GM12878 (cell line): ENCODE data around the gene IPP. TPM values are rescaled to one million over a fixed set of nuclear protein-coding genes. Genes with fewer than 3 reads are reported as not detected.

Experiments used
- ATAC-seq: fragments of 200-7000 bp; cut with Tn5 transposase; 3 replicates; pipeline ENCODE4 v1.9.1; 2020; ENCODE audit warnings: mild to moderate bottlenecking, moderate library complexity
- BruUV-seq: library from RNA; stranded (reverse); fragments of 400-500 nt; replicated peaks from 2 replicates; lab custom pipeline; 2021; lab: Mats Ljungman, UMichigan
- CTCF ChIA-PET: fragments of 300-600 bp; sonication (Branson Sonifier 250); formaldehyde crosslinking; extraction: SDS; loops from one replicate; lab custom pipeline; 2021; ENCODE audit warnings: inconsistent platforms; lab: Yijun Ruan, JAX
- POLR2A ChIA-PET: fragments of 350-600 bp; formaldehyde crosslinking; extraction: SDS; loops from one replicate; lab custom pipeline; 2021; ENCODE audit warnings: inconsistent platforms; lab: Charles Lee
- RAD21 ChIA-PET: fragments of 300-600 bp; sonication (Branson Sonifier 250); formaldehyde crosslinking; loops from one replicate; lab custom pipeline; 2023; ENCODE audit warnings: antibody characterized with exemption; ENCODE audit not compliant: unreplicated experiment; lab: Charles Lee
- SMC1A ChIA-PET: fragments of 300-600 bp; sonication (Branson Sonifier 250); formaldehyde crosslinking; loops from one replicate; lab custom pipeline; 2023; ENCODE audit not compliant: unreplicated experiment, uncharacterized antibody; lab: Charles Lee
- DNase-seq: peaks from one replicate; pipeline ENCODE4 v3.0.0-alpha.2; 2011; ENCODE audit warnings: low read depth, low spot score
- FAIRE-seq: peaks from 3 replicates; lab custom pipeline; 2011; peaks lifted over from hg19 to GRCh38; lab: Jason Lieb, UNC
- H2AFZ ChIP-seq: 2 replicates; pipeline ENCODE4 v1.6.0; 2011; ENCODE audit warnings: low read depth, low read length, control low read depth; ENCODE audit not compliant: control insufficient read depth
- H3K27ac ChIP-seq: 2 replicates; pipeline ENCODE4 v1.5.1; 2011; ENCODE audit warnings: control low read depth; ENCODE audit not compliant: control insufficient read depth, insufficient read depth
- H3K27me3 ChIP-seq, 2 experiments: replicated peaks in 1 of 2; 2 replicates each; pipeline versions ENCODE4 v1.6.0 to v1.6.1; 2011; ENCODE audit warnings: low read length in 1 of 2; ENCODE audit not compliant: control insufficient read depth in 2 of 2, insufficient read depth in 2 of 2
- H3K36me3 ChIP-seq, 2 experiments: 2 replicates each; pipeline ENCODE4 v1.5.1; 2011; ENCODE audit warnings: low read length in 1 of 2; ENCODE audit not compliant: control insufficient read depth in 2 of 2, insufficient read depth in 2 of 2
- H3K4me1 ChIP-seq: 2 replicates; pipeline ENCODE4 v1.6.1; 2011; ENCODE audit warnings: mild to moderate bottlenecking, low read length, moderate library complexity, mixed read lengths; ENCODE audit not compliant: control insufficient read depth, insufficient read depth
- H3K4me2 ChIP-seq: 2 replicates; pipeline ENCODE4 v1.6.0; 2011; ENCODE audit warnings: control low read depth; ENCODE audit not compliant: control insufficient read depth, insufficient read depth
- H3K4me3 ChIP-seq: fragments of 200-600 bp; sonication (generic); 2 replicates; pipeline ENCODE4 v1.5.1; 2016
- H3K79me2 ChIP-seq: 2 replicates; pipeline ENCODE4 v1.6.0; 2011; ENCODE audit warnings: low read length; ENCODE audit not compliant: control insufficient read depth, insufficient read depth
- H3K9ac ChIP-seq: 2 replicates; pipeline ENCODE4 v1.8.0; 2011; ENCODE audit warnings: low read length, control low read depth, mixed read lengths; ENCODE audit not compliant: control insufficient read depth, insufficient read depth
- H3K9me3 ChIP-seq: replicated peaks from 3 replicates; pipeline ENCODE4 v1.5.1; 2011; ENCODE audit warnings: mild to moderate bottlenecking, low read length; ENCODE audit not compliant: control insufficient read depth, insufficient read depth
- H4K20me1 ChIP-seq: 2 replicates; pipeline ENCODE4 v1.6.0; 2011; ENCODE audit not compliant: control insufficient read depth, insufficient read depth
- ATF7 ChIP-seq: fragments of 450-650 bp; IDR thresholded peaks from 2 replicates; pipeline ENCODE4 v1.6.1; 2016; ENCODE audit warnings: low read depth, mild to moderate bottlenecking
- EGR1 ChIP-seq, 2 experiments: IDR thresholded peaks; 1 replicate in 1 of 2; 2 replicates in 1 of 2; pipeline ENCODE4 v1.6.1; 2011 to 2012; ENCODE audit warnings: low read depth in 2 of 2, low read length in 2 of 2, borderline replicate concordance in 1 of 2, mild to moderate bottlenecking in 1 of 2, moderate library complexity in 1 of 2
- IKZF1 ChIP-seq: fragments of 450-650 bp; conservative IDR thresholded peaks from 2 replicates; pipeline ENCODE4 v1.6.1; 2017; ENCODE audit warnings: antibody characterized with exemption, mild to moderate bottlenecking
- NBN ChIP-seq: fragments of 450-650 bp; IDR thresholded peaks from 2 replicates; pipeline ENCODE4 v1.6.1; 2016
- NR2C1 ChIP-seq: fragments of 450-650 bp; IDR thresholded peaks from 2 replicates; pipeline ENCODE4 v1.6.1; 2017; ENCODE audit warnings: antibody characterized with exemption, mild to moderate bottlenecking, moderate library complexity
- RB1 ChIP-seq: fragments of 450-650 bp; formaldehyde crosslinking; IDR thresholded peaks from 2 replicates; pipeline ENCODE4 v1.6.1; 2017; ENCODE audit warnings: mild to moderate bottlenecking, borderline replicate concordance
- TCF12 ChIP-seq: IDR thresholded peaks from 2 replicates; pipeline ENCODE4 v1.6.1; 2011; ENCODE audit warnings: low read depth, mild to moderate bottlenecking, low read length
- ZNF217 ChIP-seq: fragments of 450-650 bp; IDR thresholded peaks from 2 replicates; pipeline ENCODE4 v1.6.1; 2017; ENCODE audit warnings: antibody characterized with exemption, mild to moderate bottlenecking
- WGBS: methylation state at CpG from one replicate; pipeline ENCODE4 v1.1.6; 2016; ENCODE audit warnings: low lambda C conversion rate; ENCODE audit not compliant: insufficient replicate concordance, insufficient coverage; ENCODE audit errors: missing lambda C conversion rate; 5-methylcytosine and 5-hydroxymethylcytosine counted together
- in situ Hi-C: fragments of 300-500 bp; cut with MboI; formaldehyde crosslinking; loops from 9 replicates; pipeline ENCODE4 v1.14.3; 2018; ENCODE audit warnings: mixed read lengths
- intact Hi-C: fragments of 100-400 bp; cut with micrococcal nuclease; formaldehyde crosslinking; loops from one replicate; pipeline ENCODE4 v1.14.2; 2022; ENCODE audit not compliant: unreplicated experiment
- polyA plus RNA-seq, 11 experiments: library from polyadenylated mRNA; depleted of rRNA in 4 of 11; unstranded in 6 of 11; stranded (reverse) in 5 of 11; fragments of >200 nt; fragmentation: Nextera tagmentation in 4 of 11; fragmentation: Illumina TruSeq in 1 of 11; extraction: Ambion mirVana in 4 of 11; extraction: Trizol in 1 of 11; gene quantifications; 1 replicate in 1 of 11; 2 replicates in 10 of 11; pipeline versions ENCODE4 v1.2.1 to v1.2.3, GENCODE V29; 2011 to 2016; ENCODE audit warnings: inconsistent platforms in 2 of 11, missing spikeins in 2 of 11, low read depth in 1 of 11
- total RNA-seq, 4 experiments: library from RNA; depleted of rRNA in 3 of 4; stranded (reverse); fragments of >200 nt in 3 of 4; fragmentation: Illumina TruSeq in 1 of 4; extraction: Trizol in 1 of 4; gene quantifications; 2 replicates each; pipeline versions ENCODE4 v1.2.1 to v1.2.3, GENCODE V29; 2013 to 2021
- TF ChIP-seq, protein P1 (sequence below): fragments of 450-650 bp; formaldehyde crosslinking; IDR thresholded peaks from 2 replicates; pipeline ENCODE4 v1.4.0; 2022; ENCODE audit warnings: mild to moderate bottlenecking, moderate library complexity
- TF ChIP-seq, protein P2 (sequence below): IDR thresholded peaks from 2 replicates; pipeline ENCODE4 v1.6.1; 2012; ENCODE audit warnings: low read length, inconsistent platforms

Gene IPP
- total and polyA plus RNA-seq, 10 of the 15 experiments (the other 5 are each of a cell fraction or from before 2014, with no cell fraction given): 4.7 to 15.0 (median 10.4) TPM

DNA sequence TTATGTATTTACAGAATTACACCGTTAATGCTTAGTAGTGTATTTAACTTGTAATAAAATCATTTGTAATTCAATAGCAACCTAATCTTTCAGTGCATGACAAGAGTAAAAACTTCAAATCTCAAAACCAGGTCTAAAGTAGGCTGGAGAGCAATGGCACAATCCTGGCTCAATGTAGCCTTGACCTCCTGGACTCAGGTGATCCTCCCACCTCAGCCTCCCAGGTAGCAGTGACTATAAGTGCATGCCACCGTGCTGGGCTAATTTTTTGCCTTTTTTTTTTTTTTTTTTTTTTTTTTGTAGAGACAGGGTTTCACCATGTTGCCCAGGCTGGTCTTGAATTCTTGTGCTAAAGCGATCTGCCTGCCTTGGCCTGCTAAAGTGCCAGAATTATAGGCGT, 11.3 kb downstream of the IPP start:
- intact Hi-C loops (no loop called here), in situ Hi-C loops (no loop called here)
- Histone ChIP-seq H4K20me1 (no peaks in the 10 kb centered on the region), H3K4me1 (no peaks in the 10 kb centered on the region; the same call in 1 of the 2 replicates), H3K36me3 (no peaks in the 10 kb centered on the region), H3K79me2 (no peaks in the 10 kb centered on the region; the same call in 1 of the 2 replicates), H3K27me3 (no peaks in the 10 kb centered on the region), H3K4me3 (no peak overlapping the region), H3K27ac (no peak overlapping the region), H3K9ac (no peak overlapping the region), H2AFZ (no peak overlapping the region), H3K4me2 (no peak overlapping the region), H3K9me3 (no peaks in the 10 kb centered on the region)
- FAIRE-seq (no peak), DNase-seq (no peak), ATAC-seq (no peak)
- 100% methylated on average over 4 of the region's 4 CpGs for WGBS
- ChIA-PET CTCF (no interaction called here), POLR2A (interaction anchor here (2.0 kb wide), 1 partner anchor 11 kb away, joined by 7 read pairs; the partner anchor contains the start of gene IPP), RAD21 (no interaction called here), SMC1A (interaction anchor here (1.7 kb wide), 1 partner anchor 53 kb away, joined by 6 read pairs; the partner anchor contains the start of gene GPBP1L1)
- no TSS peak for BruUV-seq
- TF ChIP-seq IKZF1 (no peak), ATF7 (no peak), TCF12 (no peak), ZNF217 (no peak), NBN (no peak), EGR1 (IDR thresholded peaks at IDR 0.05; ENCODE audit: borderline replicate concordance in 1 of 2, low read depth in 2 of 2, low read length in 2 of 2) (no peak), RB1 (no peak), NR2C1 (no peak)
- TF ChIP-seq, protein P1, sequence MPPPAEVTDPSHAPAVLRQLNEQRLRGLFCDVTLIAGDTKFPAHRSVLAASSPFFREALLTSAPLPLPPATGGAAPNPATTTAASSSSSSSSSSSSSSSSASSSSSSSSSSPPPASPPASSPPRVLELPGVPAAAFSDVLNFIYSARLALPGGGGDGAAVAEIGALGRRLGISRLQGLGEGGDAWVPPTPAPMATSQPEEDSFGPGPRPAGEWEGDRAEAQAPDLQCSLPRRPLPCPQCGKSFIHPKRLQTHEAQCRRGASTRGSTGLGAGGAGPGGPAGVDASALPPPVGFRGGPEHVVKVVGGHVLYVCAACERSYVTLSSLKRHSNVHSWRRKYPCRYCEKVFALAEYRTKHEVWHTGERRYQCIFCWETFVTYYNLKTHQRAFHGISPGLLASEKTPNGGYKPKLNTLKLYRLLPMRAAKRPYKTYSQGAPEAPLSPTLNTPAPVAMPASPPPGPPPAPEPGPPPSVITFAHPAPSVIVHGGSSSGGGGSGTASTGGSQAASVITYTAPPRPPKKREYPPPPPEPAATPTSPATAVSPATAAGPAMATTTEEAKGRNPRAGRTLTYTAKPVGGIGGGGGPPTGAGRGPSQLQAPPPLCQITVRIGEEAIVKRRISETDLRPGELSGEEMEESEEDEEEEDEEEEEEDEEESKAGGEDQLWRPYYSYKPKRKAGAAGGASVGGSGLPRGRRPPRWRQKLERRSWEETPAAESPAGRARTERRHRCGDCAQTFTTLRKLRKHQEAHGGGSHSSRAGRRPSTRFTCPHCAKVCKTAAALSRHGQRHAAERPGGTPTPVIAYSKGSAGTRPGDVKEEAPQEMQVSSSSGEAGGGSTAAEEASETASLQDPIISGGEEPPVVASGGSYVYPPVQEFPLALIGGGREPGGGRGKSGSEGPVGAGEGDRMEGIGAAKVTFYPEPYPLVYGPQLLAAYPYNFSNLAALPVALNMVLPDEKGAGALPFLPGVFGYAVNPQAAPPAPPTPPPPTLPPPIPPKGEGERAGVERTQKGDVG (CRISPR knock-in tag): no peak
- TF ChIP-seq, protein P2, sequence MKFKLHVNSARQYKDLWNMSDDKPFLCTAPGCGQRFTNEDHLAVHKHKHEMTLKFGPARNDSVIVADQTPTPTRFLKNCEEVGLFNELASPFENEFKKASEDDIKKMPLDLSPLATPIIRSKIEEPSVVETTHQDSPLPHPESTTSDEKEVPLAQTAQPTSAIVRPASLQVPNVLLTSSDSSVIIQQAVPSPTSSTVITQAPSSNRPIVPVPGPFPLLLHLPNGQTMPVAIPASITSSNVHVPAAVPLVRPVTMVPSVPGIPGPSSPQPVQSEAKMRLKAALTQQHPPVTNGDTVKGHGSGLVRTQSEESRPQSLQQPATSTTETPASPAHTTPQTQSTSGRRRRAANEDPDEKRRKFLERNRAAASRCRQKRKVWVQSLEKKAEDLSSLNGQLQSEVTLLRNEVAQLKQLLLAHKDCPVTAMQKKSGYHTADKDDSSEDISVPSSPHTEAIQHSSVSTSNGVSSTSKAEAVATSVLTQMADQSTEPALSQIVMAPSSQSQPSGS: no peak
